Kidney epithelial cell (primary cell): Measurements from ENCODE around the gene SUCLG2. TPM values are rescaled to one million over a fixed set of nuclear protein-coding genes. Genes with fewer than 3 reads are reported as not detected.

ENCODE experiments used
- DNase-seq: peaks from one replicate; pipeline ENCODE4 v3.0.0-alpha.2; 2010; ENCODE audit warnings: low read depth
- H3K27me3 ChIP-seq: 2 replicates; pipeline ENCODE4 v1.6.0; 2011; ENCODE audit warnings: low read length; ENCODE audit not compliant: control insufficient read depth, insufficient read depth
- H3K36me3 ChIP-seq: 2 replicates; pipeline ENCODE4 v1.5.1; 2011; ENCODE audit warnings: low read length; ENCODE audit not compliant: control insufficient read depth, insufficient read depth
- H3K4me3 ChIP-seq: 2 replicates; pipeline ENCODE4 v1.5.1; 2011; ENCODE audit warnings: low read depth, mild to moderate bottlenecking, control low read depth, low read length
- total RNA-seq: library from RNA; depleted of rRNA; stranded (reverse); fragments of >200 nt; gene quantifications from 2 replicates; pipeline ENCODE4 v1.2.3, GENCODE V29; 2015
- TF ChIP-seq, protein P1 (sequence below): IDR thresholded peaks from 2 replicates; pipeline ENCODE4 v1.5.1; 2011; ENCODE audit warnings: mild to moderate bottlenecking, moderate library complexity, low read length, control low read depth, inconsistent platforms; ENCODE audit not compliant: insufficient read depth, poor library complexity, severe bottlenecking

The SUCLG2 gene
- total RNA-seq, 1 donor from 2014 or later, result 38.1 TPM

DNA sequence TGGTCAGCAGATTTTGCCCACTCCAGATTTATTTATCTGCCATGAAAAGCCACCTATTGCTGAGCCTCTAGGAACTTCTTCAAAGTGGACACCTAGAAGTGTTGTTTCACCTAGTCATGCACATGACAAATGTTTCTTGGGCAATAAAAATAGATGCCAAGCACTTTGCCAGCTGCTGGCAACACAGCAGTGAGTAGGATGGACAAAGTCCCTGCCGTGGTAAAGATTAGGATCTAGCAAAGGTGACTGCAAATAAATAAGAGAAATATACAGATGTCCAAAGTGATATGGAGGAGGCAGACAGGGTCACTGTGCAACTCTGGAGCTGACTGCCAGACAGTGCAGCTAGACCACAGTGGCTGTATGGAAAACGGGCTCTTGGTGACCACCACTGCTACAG, 137.9 kb downstream of the SUCLG2 start:
- DNase-seq, result no peak
- Histone ChIP-seq H3K36me3 (no peaks in the 10 kb centered on the region), H3K4me3 (no peak overlapping the region), H3K27me3 (no peaks in the 10 kb centered on the region)
- TF ChIP-seq, protein P1, sequence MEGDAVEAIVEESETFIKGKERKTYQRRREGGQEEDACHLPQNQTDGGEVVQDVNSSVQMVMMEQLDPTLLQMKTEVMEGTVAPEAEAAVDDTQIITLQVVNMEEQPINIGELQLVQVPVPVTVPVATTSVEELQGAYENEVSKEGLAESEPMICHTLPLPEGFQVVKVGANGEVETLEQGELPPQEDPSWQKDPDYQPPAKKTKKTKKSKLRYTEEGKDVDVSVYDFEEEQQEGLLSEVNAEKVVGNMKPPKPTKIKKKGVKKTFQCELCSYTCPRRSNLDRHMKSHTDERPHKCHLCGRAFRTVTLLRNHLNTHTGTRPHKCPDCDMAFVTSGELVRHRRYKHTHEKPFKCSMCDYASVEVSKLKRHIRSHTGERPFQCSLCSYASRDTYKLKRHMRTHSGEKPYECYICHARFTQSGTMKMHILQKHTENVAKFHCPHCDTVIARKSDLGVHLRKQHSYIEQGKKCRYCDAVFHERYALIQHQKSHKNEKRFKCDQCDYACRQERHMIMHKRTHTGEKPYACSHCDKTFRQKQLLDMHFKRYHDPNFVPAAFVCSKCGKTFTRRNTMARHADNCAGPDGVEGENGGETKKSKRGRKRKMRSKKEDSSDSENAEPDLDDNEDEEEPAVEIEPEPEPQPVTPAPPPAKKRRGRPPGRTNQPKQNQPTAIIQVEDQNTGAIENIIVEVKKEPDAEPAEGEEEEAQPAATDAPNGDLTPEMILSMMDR, result no peak

DNA sequence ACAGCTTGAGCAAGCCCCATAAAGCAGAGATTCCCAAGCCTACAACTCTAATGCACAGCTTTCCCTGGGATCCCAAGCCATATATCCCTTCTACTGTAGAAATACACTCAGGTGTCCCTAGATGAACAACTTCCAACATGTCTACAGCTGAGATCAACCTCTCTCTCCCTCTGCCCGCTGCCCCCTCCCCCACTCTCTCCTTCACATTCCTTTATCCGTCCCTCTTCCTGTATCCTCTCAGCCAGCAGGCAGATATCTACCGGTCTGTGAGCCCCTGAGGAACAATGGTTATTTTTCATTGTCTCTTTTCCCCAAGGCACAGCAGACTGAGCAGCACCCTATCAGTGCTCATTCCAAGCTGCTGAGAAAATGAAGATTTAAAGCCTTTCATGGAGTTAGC, 138.6 kb downstream of the SUCLG2 start:
- H3K36me3 ChIP-seq, result no peaks in the 10 kb centered on the region
- DNase-seq, result no peak
- TF ChIP-seq, protein P1, result no peak

DNA sequence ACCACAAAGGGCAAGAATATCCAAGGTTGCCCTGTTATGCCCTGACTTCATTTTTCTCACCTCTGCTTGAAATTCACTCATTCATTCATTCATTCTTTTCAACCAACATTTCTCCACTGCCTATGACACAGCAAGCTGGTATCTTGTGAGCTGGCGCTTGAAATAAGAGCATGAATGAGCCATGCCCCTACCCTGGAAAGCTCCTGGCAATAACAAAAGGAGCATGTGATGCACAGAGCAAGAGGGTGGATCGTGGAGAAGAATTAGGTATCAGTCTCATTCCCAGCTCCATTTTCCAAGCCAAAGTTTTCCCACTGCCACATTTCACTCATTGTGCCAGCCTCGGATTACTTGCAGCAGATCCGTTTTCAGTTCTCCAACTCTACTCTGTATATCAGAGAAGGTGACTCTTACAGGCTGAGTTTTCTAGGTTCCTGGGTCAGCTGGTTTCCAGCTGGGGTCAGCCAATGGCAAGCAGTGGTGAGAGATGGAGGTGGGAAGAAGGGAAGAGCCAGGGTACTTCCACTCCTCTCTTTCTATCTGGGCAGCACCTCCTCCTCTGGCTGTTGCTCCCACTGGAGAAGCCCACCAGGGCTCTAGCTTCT, 144.8 kb downstream of the SUCLG2 start:
- TF ChIP-seq, protein P1, result no peak
- Histone ChIP-seq H3K4me3 (no peak overlapping the region), H3K36me3 (no peaks in the 10 kb centered on the region), H3K27me3 (no peaks in the 10 kb centered on the region)
- DNase-seq, result no peak

More for the DNA sequence above, 138.6 kb downstream of the SUCLG2 start:
- no peaks in the 10 kb centered on the region for H3K27me3 ChIP-seq
- H3K4me3 ChIP-seq, result no peak overlapping the region

DNA sequence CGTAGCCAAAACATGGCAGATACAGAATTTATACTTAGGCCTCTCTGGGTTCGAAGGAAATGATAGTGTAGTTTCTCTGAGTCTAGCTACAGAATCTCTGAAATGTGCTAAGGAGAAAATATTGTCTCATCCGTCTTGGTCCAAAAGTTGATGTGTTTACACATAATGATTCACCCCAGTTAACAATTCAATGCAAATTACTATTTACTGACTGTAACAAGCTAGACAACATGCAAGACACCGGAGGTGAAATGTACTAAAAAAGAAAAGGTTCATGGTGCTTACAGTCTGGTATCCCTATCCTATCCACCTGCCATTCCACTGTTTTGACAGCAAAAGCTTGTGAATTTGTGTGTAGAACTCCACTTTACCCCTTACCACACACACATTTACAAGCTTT, 146.8 kb downstream of the SUCLG2 start:
- no peak overlapping the region for H3K4me3 ChIP-seq
- H3K36me3 ChIP-seq, result no peaks in the 10 kb centered on the region
- no peak for DNase-seq
- TF ChIP-seq, protein P1, result no peak
- H3K27me3 ChIP-seq, result no peaks in the 10 kb centered on the region

DNA sequence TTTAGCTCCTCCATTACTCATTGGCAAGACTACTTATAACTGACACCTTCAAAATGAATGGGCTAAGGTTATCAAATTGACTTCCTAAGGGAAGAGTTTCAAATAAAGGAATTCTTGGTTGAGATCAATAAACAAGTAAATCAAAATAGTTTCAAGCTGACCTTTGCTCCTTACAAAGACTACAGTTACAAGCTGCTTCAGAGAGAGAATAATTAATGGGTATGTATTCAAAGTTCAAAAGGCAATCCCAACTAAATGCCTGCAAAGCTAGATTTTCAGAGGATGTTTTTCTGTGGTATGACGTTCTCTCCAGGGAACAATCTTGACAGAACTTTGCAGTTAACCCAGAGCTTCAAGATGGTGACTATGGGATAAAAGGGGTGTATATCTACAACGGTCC, 153.7 kb downstream of the SUCLG2 start:
- TF ChIP-seq, protein P1, result no peak
- Histone ChIP-seq H3K36me3 (no peaks in the 10 kb centered on the region), H3K27me3 (no peaks in the 10 kb centered on the region), H3K4me3 (no peak overlapping the region)
- no peak for DNase-seq

DNA sequence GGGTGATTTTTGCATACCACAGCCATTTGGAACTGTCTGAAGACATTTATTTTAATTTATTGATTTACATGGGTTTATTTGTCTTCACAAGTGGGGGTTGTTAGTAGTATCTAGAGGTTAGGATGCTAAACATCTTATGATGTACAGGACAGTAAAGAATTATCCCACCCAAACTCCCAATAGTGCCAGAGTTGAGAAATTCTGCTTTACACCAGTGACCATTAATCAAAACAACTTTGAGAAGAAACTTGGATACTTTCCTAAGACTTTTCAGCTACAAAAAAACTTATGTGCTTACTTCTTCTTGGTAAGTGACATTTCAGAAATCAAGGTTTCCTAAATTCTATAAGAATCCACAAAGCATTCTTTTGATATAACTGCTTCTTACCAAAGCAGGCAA, 156.7 kb downstream of the SUCLG2 start:
- TF ChIP-seq, protein P1, result no peak
- DNase-seq, result no peak
- H3K36me3 ChIP-seq, result no peaks in the 10 kb centered on the region

More for the DNA sequence above, 156.7 kb downstream of the SUCLG2 start:
- Histone ChIP-seq H3K4me3 (no peak overlapping the region), H3K27me3 (no peaks in the 10 kb centered on the region)
